Activated CD4-positive, alpha-beta T cell treated with anti-CD3 and anti-CD28 coated beads for 4 hours (primary cell): ENCODE results near the gene VENTX.

Experiments
- DNase-seq, 2 donors: peaks; one replicate each; pipeline ENCODE4 v3.0.0-alpha.2; 2020

VENTX gene

DNA sequence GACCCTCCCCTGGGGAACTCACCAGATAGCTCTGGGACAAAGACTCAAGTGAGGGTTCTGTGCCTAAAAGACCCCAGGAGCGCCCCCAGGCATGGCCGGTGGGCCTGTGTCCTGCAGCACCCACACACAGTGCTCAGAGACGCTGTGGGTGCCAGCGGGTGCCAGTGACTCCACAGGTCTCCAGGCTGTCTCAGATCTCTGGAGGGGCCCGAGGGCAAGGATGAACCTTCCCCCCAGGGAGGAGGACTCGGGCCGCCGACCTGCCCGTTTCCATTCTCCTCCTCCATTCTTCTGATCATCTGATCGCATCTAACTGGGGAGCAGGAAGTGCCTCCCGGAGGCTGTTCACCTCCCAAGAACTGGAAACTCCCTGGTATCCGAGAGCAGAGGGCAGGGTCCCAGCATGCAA lies 38.0 kb downstream of the VENTX start:
- DNase-seq, result peak; percentile 42 to 44

DNA sequence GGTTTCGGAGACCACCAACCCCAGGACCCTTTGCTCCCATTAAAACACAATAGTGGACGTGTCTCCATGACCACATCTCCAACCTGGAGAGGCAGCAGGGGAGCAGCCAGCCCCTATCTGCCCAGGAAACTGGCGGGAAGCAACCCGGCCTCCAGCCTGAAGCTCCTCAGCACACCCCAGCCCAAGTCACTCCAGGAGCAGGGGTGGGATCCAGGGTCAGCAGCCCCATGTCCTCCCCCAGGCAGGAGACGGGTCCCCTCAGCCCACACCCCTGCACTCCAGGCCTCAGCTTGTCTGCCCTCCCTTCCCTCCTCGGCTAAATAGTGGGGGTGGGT lies 38.4 kb downstream of the VENTX start:
- no peak for DNase-seq

DNA sequence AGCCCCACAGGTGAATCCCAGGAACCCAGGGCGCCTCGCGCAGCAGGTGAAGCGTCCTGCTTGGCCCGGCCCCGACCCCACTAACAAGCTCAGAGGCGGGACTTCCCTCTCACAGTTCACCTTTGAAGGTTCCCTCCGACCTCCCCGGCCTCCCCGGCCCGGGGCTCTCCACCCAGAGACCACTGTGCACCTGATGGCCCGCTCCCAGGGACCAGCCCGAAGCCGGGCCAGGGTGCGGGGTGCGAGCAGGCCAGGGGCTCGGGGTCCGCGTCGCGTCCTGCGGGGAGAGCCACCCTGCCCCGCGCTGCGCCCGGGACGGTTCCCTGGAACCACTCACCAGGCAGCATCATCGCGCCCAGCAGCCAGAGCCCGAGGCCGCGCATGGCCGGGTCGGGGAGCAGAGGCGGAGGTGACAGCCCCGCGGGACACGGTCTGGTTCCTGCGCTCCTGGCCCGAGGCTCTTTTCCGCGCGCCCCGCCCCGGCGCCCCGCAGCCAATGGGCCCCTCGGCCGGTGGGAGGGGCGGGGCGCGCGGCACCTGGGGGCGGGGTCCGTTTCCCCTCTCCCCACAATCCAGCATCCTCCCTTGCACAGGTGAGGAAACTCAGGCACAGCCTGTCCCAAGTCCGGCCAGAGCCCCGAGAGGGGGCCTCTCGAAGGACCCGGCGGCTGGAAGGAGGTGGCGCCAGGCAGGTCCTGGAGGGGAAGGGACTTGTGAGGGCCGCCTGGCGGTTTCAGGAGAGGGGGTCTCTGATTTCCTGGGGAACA lies 39.0 kb downstream of the VENTX start, which contains the start of gene ADAM8:
Gene ADAM8, minus strand, starts transcription at position 434 of the 767 bp plus-strand sequence. Its CDS starts 51 bp downstream, at position 383.
- peak; percentile 63 to 69 for DNase-seq

DNA sequence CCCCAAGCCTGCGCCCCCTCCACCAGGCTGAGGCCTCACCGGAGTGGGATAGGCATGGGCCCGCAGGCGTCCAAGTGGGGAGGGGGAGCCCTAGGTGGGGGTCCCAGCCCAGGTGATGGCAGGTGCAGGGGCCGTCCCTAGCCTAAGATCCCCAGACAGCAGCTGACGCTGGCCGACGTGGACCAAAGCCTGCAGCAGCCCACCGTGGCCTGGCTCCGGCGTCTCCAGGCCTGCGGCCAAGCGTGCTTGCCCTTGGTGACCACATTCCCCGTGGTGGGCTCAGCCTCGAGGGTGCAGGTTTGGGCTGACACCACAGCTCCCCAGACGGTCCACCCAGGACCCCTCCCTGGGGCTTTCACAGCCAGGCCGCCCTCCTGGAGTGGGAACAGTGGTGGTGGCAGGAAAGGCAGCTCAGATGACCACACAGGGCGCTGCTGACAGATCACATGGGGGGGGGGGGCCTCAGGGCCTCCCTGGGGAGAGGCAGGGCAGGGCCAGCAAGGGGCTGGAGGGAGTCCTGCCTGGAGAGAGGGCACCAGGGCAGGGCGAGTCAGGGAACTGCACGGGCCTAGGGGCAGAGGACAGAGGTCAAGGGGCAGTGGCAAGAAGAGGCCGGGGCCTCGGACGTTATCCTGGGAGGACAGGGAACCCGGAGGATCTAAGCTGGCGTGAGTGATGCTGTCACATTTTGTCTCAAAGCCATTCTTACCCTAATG lies 39.8 kb downstream of the VENTX start:
- no peak for DNase-seq

DNA sequence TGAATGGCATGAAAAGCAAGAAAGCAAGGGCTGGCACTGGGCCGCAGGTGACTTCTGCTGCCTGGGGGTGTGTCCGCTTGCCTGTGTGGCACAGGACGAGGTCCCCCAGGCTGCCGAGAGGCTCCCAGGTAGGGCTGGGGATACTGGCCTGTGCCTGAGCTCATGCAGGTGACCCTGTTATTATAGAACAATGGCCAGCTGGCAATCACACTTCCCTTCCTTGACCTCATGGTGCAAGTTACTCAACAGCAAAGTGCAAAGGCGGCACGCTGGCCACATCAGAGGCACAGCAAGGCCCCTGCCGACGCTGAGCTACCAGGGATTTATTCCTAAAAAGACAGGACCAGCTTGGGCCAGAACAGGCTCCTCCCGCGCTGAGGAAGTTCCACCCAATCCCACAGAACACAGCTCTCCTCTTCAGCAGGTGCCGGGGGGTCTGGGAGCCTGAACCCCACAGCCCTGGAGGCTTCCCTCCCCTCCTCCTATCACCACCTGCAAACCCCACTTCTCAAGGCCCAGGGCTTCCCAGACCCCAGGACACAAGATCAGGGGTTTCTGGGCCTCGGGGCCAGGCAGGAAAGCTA lies 40.4 kb downstream of the VENTX start:
- DNase-seq, result no peak

DNA sequence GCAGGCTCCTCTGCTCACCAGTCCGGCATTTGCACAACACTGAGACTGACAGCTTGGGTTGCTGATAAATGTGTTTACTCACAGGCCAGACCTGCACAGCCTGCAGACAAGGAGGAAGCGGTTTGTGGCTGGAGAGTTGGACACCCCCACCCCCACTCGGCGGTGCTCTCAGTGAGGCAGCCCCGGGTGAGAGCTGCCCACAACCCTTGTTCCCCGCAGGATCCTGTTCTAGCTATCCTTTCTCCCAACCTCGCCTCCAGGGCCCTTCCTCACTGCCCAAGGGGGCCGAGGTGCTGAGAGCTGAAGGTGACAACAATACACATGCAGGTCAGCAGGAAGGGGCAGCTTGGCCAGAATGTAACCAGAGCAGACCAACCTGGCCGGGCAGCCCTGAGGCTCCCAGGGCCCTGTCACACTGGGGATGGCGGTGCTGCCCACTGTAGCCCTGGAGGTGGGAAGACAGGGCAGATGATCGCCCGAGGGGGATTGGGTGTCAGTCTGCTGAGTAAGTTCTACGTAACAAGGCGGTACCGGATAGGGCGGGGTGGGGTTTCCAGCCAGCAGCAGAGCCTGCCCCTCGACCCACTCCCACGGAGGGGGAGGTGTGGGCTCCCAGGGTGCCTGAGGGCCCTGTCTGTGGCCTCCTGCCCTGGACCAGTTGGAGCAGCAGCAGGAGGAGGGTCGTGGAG lies 41.1 kb downstream of the VENTX start:
- peak; percentile 49 to 60 for DNase-seq

DNA sequence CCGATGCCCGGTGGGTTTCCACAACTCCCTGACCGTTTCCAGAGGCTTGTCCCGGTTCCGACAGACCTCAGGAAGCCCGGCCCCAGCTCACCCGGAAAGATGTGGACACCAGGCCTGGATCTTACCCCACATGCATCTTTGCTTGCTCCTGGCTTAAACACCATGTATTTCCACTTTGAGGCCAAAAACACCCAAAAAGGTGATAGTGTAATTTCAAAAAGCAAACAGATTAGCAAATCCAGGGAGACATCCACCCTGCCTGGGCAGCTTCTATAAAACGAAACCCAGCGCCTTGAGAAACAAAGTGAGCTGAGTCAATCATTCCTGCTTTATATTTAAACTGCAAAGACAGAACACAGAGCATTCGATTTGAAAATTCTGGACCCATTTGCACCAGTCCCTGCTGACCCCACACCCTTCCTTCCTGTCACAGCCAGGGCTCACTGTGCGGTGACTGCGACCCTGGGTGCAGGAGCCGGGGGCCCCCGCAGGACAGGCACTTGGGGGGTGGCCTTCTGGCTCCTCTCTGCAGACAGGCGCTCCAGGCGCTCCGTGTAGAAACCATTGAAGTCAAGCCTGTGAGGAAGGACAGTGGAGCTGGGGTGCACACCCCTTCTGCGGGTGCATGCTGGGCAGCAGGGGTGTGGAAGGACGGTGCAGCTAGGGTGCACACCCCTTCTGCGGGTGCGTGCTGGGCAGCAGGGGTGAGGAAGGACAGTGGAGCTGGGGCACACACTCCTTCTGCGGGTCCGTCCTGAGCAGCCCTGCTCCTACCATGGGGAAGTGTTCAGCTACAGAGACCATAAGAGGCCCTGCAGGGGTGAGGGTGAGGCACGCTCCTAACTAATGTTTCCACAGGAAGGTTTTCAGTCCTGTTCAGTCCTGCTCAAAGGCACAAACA lies 41.9 kb downstream of the VENTX start:
- no peak for DNase-seq

DNA sequence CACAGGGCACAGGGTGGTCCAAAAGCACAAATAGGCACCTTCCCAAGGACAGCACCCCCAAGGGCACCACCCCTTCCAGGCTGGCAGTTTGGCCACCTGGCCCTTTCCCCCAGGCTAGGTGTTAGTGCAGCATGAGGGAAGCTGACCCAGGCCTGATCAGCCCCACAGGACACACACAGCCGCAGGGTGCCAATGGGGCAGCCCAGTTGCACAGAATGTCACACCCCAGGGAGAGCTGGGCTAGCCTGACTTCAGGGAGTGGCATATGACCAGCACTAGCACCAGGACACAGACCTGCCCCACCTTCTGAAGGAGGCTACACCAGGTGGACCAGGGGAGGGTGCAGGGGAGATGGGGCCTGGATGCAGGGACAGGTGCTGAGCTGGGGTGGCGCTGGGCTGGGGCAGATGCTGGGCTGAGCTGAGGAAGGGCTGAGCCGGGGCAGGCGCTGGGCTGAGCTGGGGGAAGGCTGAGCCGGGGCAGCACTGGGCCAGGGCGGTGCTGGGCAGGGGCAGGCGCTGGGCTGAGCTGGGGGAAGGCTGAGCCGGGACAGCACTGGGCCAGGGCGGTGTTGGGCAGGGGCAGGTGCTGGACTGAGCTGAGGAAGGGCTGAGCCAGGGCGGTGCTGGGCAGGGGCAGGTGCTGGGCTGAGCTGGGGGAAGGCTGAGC lies 42.9 kb downstream of the VENTX start:
- DNase-seq, result no peak

DNA sequence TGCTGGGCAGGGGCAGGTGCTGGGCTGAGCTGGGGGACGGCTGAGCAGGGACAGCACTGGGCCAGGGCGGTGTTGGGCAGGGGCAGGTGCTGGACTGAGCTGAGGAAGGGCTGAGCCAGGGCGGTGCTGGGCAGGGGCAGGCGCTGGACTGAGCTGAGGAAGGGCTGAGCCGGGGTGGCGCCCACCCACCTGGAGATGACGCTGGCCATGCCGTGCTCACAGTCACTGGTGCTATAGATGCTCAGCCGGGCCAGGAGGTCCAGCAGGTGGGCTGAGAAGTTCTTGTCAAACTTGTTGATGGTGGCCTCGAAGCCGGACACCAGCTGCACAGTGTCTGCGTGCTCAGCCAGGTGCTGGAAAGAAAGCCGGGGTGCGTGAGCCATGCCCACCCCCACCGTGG lies 43.4 kb downstream of the VENTX start:
- no peak for DNase-seq

DNA sequence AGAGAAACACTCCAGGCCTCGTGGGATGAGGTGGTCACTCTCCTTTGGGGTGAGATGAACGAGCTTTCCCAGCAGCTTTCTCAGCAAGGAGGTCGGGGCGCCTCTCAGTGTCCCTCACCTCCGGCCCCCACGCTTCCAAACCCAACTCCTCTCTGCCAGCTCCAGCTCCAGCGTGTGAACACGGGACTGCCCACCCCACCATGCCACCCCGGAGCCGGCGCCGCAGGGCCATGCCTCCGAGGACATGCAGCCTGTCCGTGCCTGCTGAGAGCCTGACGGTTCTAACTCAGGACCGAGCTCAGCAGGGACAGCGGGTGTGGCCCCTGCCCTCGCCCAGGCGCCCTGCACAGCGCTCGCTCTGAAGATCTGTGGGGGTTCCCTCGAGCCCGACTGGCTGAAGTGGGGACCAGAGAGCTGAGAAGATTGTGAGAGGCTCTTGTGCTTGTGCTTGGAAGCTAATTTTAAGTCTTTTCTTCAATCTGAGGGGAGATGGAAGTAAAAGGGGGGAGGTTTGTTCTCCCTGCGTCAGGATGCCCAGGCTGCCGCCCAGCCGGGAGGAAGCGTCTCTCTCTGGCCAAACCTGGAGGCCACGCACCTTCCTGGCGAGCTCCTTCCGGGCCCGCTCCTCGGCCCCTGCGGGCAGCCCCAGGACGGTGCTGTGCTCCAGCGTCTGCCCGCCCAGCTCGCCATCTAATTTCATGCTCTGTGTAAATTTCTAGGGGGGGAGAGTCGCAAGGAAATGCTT lies 44.1 kb downstream of the VENTX start:
- no peak for DNase-seq

DNA sequence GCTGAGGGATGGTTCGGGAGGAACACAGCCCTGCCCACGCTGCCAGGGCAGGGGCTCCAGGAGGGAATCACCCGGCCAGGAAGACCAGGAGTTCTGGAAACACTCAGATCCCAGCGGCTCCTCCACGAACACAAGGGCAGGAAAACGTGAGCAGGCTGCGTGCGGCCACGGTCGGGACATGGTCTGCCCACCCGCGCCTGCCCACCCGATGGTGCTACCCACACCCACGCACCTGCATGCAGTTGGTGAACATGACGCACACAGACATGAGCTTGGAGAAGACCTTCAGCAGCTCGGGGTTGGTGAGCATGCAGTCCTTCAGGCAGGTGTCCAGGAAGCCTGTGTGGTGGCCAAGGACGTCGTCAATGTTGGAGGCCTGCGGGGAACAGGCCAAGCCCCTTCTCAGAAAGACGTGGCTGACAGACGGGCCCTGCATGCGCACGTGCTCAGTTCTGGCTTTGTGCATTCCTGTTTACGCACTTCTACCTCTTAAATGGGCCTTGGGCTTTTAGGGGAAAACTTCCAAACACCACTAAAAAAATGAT lies 45.3 kb downstream of the VENTX start:
- no peak for DNase-seq

DNA sequence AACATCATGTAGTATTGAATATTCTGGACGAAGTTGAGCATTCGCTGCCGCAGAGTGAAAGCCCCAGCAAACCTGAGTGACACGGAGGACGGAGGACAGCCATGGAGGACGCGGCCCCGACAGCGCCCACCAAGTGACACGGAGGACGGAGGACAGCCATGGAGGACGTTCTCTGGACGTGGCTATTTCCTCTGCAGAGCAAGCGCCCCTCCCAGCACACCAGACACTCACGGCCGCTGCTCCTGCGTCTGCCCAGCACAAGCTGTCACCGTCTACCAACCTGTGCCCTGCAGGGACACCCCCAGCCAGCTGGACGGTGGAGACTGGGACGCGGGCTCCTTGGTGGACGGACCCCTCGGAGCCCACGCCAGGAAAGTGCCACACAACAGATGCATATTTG lies 46.3 kb downstream of the VENTX start:
- DNase-seq, result no peak

DNA sequence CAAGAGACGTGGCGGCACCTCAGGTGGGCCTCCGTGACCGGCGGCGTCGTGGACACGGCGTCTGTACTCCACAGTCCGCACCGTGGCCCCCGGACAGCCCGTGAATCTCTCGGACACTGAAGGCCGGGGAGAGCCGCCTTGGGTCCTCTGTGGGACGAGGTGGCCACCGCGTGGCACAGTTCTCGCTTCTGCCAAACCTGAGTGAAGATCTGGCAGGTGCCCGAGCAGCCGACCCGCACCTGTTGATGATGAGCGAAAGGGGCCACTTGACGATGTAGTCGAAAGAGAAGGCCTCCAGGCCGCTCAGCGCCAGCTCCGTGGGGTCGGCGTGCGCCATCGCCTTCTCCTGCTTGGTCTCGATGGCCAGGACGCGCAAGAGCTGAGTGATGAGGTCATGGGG lies 47.6 kb downstream of the VENTX start:
- DNase-seq, result no peak

DNA sequence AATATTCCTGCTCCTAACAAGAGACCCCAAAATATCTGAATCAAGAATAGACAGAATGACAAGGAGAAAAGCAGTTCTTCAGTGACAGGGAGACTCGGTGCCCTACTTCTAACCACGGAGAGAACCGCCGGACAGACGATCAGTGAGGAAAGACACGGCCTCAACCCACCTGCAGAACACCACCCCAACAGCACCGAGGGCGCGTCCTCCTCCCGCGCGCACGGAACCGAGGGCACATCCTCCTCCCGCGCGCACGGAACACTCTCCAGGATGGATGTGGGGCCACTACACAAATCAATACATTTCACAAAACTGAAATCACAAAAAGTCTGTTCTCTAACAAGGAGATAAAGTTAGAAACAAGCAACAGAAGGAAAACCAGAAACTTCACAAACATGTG lies 48.7 kb downstream of the VENTX start:
- no peak for DNase-seq

DNA sequence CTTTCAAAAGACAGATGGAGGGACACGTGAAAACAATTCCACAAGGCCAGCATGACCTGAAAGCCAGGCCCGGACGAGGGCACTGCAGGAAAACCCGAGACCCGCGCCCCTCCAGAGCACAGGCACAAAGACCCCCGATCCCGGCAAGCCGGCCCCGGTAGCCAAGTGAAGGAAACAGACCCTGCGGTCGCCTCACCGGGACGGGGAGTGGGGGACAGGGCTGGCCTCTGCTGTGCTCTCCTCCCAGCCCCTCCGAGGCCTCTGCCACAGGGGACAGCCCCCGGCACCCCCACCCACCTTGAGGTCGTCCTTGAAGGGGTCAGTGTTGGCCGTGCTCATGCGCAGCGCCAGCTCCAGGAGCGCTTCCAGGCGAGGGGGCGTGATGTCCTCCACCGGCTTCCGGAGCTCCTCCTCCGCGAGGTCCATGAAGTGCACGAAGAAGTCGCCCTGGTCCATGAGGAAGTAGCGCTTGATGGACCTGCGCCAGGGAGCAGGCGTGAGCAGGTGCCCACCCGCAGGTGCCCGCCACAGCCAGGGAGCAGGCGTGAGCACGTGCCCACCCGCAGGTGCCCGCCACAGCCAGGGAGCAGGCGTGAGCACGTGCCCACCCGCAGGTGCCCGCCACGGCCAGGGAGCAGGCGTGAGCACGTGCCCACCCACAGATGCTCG lies 50.3 kb downstream of the VENTX start:
- DNase-seq, result no peak

DNA sequence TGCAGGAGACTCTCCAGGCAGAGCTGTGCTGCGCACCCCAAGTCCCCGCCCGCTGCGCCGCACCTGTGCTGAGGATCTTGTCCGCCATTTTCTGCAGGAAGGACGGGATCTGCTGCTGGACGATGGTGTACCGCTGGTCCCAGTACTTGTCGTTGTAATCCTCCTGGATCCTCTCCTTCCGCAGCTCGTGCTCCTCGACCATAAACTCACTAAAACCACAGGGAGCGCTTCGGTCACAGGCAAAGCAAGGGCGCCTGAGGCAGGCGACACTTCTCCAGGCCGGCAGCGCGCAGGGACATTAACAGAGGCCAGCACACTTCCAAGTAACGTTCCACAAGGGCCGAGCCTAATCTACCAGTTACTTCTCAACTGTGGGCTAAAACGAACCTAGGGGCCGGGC lies 52.1 kb downstream of the VENTX start:
- DNase-seq, result no peak
